NT2/D1 (cell line): ENCODE data around the gene HRH4.

ENCODE experiments used
- SUZ12 ChIP-seq: IDR thresholded peaks from 2 replicates; pipeline ENCODE4 v1.6.1; 2011; ENCODE audit not compliant: insufficient read length, insufficient read depth; ENCODE audit errors: extremely low read depth
- YY1 ChIP-seq: IDR thresholded peaks from 2 replicates; pipeline ENCODE4 v1.6.1; 2011; ENCODE audit not compliant: insufficient read length, insufficient read depth
- ZNF274 ChIP-seq: IDR thresholded peaks from 2 replicates; pipeline ENCODE4 v1.6.1; 2011; ENCODE audit warnings: mild to moderate bottlenecking, low read depth, low read length

GRCh38 chr18:24462838-24463775 lies 2.7 kb downstream of the HRH4 start:
- TF ChIP-seq SUZ12 (no peak), YY1 (no peak), ZNF274 (no peak)
